Fibroblast of pulmonary artery (primary cell): Measurements from ENCODE around the gene PRR5.

Experiments
- DNase-seq: peaks from one replicate; pipeline ENCODE4 v3.0.0-alpha.2; 2010; ENCODE audit warnings: low read depth
- H3K4me3 ChIP-seq: replicated peaks from 2 replicates; pipeline ENCODE4 v1.5.1; 2011; ENCODE audit warnings: low read depth, mild to moderate bottlenecking, control low read depth, low read length, moderate library complexity
- CTCF ChIP-seq: IDR thresholded peaks from 2 replicates; pipeline ENCODE4 v1.5.1; 2011; ENCODE audit warnings: mild to moderate bottlenecking, control low read depth, low read length, inconsistent platforms; ENCODE audit errors: missing control alignments

PRR5 gene

GRCh38 chr22:44667829-44668189 is 34.2 kb upstream of the PRR5 start:
- H3K4me3 ChIP-seq = peak overlapping the region; percentile 55
- TF ChIP-seq CTCF = no peak
- DNase-seq = no peak

- DNase-seq = no peak
These were observed 33.7 kb upstream of the PRR5 start for GRCh38 chr22:44668190-44668885.

GRCh38 chr22:44668886-44669521 is 33.0 kb upstream of the PRR5 start:
- H3K4me3 ChIP-seq = peak overlapping the region; percentile 55
- no peak for DNase-seq
- TF ChIP-seq CTCF = no peak

More at GRCh38 chr22:44668190-44668885, 33.7 kb upstream of the PRR5 start:
- peak overlapping the region; percentile 55 for H3K4me3 ChIP-seq
- TF ChIP-seq CTCF = no peak

- peak overlapping the region; percentile 55 for H3K4me3 ChIP-seq
- DNase-seq = peak; percentile 37
These were observed 32.4 kb upstream of the PRR5 start for GRCh38 chr22:44669561-44669976.

GRCh38 chr22:44670220-44670988 is 31.6 kb upstream of the PRR5 start:
- no peak overlapping the region for H3K4me3 ChIP-seq
- no peak for DNase-seq
- TF ChIP-seq CTCF = no peak

More at GRCh38 chr22:44669561-44669976, 32.4 kb upstream of the PRR5 start:
- TF ChIP-seq CTCF = peak; percentile 49

- H3K4me3 ChIP-seq = no peak overlapping the region
- no peak for TF ChIP-seq CTCF
- peak; percentile 71 for DNase-seq
These were observed 30.3 kb upstream of the PRR5 start for GRCh38 chr22:44671742-44672141.
